Measurements from ENCODE around the gene DPP4. TPM values are rescaled to one million over a fixed set of nuclear protein-coding genes. Genes with fewer than 3 reads are reported as not detected.

DPP4 gene
- polyA plus RNA-seq, 1 donor: 4.3 TPM

- DNase-seq: no peak
These were observed 11.3 kb upstream of the DPP4 start for GRCh38 chr2:162085090-162085891.

GRCh38 chr2:162084536-162084935 lies 10.5 kb upstream of the DPP4 start:
- DNase-seq: no peak

GRCh38 chr2:162082681-162083080 lies 8.7 kb upstream of the DPP4 start:
- DNase-seq: no peak

- no peak for DNase-seq
These were observed 8.0 kb upstream of the DPP4 start for GRCh38 chr2:162082036-162082435.

- DNase-seq: no peak
These were observed 5.5 kb upstream of the DPP4 start for GRCh38 chr2:162079514-162079913.

GRCh38 chr2:162075689-162076132 lies 1.7 kb upstream of the DPP4 start:
- no peak for DNase-seq

- no peak for DNase-seq
These were observed 1.1 kb upstream of the DPP4 start for GRCh38 chr2:162074928-162075688.

- DNase-seq: peak; percentile 23
These were observed 549 bp upstream of the DPP4 start for GRCh38 chr2:162074632-162074895.

GRCh38 chr2:162072976-162073887 lies 783 bp downstream of the DPP4 start:
- DNase-seq: peak; percentile 58

- no peak for DNase-seq
These were observed 1.8 kb downstream of the DPP4 start for GRCh38 chr2:162072181-162072702.

- no peak for DNase-seq
These were observed 3.0 kb downstream of the DPP4 start for GRCh38 chr2:162071001-162071400.

- DNase-seq: no peak
These were observed 3.6 kb downstream of the DPP4 start for GRCh38 chr2:162070228-162070936.

- no peak for DNase-seq
These were observed 4.6 kb downstream of the DPP4 start for GRCh38 chr2:162069267-162069903.

- DNase-seq: no peak
These were observed 6.4 kb downstream of the DPP4 start for GRCh38 chr2:162067596-162067995.

- no peak for DNase-seq
These were observed 8.2 kb downstream of the DPP4 start for GRCh38 chr2:162065767-162066166.

- DNase-seq: no peak
These were observed 10.1 kb downstream of the DPP4 start for GRCh38 chr2:162063899-162064298.

- no peak for DNase-seq
These were observed 10.7 kb downstream of the DPP4 start for GRCh38 chr2:162063281-162063680.

- no peak for DNase-seq
These were observed 11.5 kb downstream of the DPP4 start for GRCh38 chr2:162062559-162062958.

GRCh38 chr2:162061021-162061420 lies 13.0 kb downstream of the DPP4 start:
- DNase-seq: no peak

- no peak for DNase-seq
These were observed 13.5 kb downstream of the DPP4 start for GRCh38 chr2:162060532-162060931.

GRCh38 chr2:162058973-162059668 lies 14.9 kb downstream of the DPP4 start:
- DNase-seq: no peak
